H1 (cell line): ENCODE measurements around the gene CEP104. TPM values are rescaled to one million over a fixed set of nuclear protein-coding genes. Genes with fewer than 3 reads are reported as not detected.

Experiments used
- CTCF ChIA-PET: fragments of 300-600 bp; sonication (Branson Sonifier 250); formaldehyde crosslinking; loops from one replicate; lab custom pipeline; 2021; ENCODE audit not compliant: partially characterized antibody; lab: Charles Lee
- POLR2A ChIA-PET: fragments of 300-600 bp; sonication (Branson Sonifier 250); formaldehyde crosslinking; loops from one replicate; lab custom pipeline; 2021; ENCODE audit warnings: inconsistent platforms; ENCODE audit not compliant: partially characterized antibody; lab: Charles Lee
- DNase-seq, 2 experiments: peaks; one replicate each; pipeline versions ENCODE4 v3.0.0 to v3.0.0-alpha.2; 2010 to 2022; ENCODE audit warnings: low spot score in 2 of 2, low read depth in 1 of 2, mixed read lengths in 1 of 2
- FAIRE-seq: peaks from 2 replicates; lab custom pipeline; 2011; peaks lifted over from hg19 to GRCh38; lab: Jason Lieb, UNC
- H2AFZ ChIP-seq: 2 replicates; pipeline ENCODE4 v1.8.1; 2012; ENCODE audit warnings: low read length, inconsistent platforms
- H2AK5ac ChIP-seq: 2 replicates; pipeline ENCODE4 v1.6.1; 2013; ENCODE audit warnings: low read depth, low read length
- H2BK120ac ChIP-seq: replicated peaks from 2 replicates; pipeline ENCODE3; 2013; ENCODE audit warnings: low read depth, low read length, inconsistent platforms
- H2BK12ac ChIP-seq: 2 replicates; pipeline ENCODE4 v1.6.1; 2013; ENCODE audit warnings: low read depth, low read length
- H2BK15ac ChIP-seq: 2 replicates; pipeline ENCODE4 v1.6.1; 2013; ENCODE audit warnings: low read length
- H2BK20ac ChIP-seq: 2 replicates; pipeline ENCODE4 v1.6.1; 2013; ENCODE audit warnings: low read length
- H2BK5ac ChIP-seq: 2 replicates; pipeline ENCODE4 v1.6.1; 2013; ENCODE audit warnings: low read depth, low read length
- H3K14ac ChIP-seq: 2 replicates; pipeline ENCODE4 v1.6.1; 2013; ENCODE audit warnings: inconsistent platforms; ENCODE audit not compliant: insufficient read length
- H3K18ac ChIP-seq: 2 replicates; pipeline ENCODE4 v1.6.1; 2013; ENCODE audit warnings: low read length; ENCODE audit errors: extremely low read depth
- H3K23ac ChIP-seq: 2 replicates; pipeline ENCODE4 v1.6.1; 2013; ENCODE audit warnings: inconsistent platforms; ENCODE audit not compliant: insufficient read length
- H3K23me2 ChIP-seq: 2 replicates; pipeline ENCODE4 v1.6.1; 2013; ENCODE audit warnings: low read depth, low read length
- H3K27ac ChIP-seq: 2 replicates; pipeline ENCODE4 v1.6.1; 2011; ENCODE audit warnings: low read depth, low read length, inconsistent platforms
- H3K27me3 ChIP-seq, 4 experiments: replicated peaks in 1 of 4; 1 replicate in 1 of 4; 2 replicates in 3 of 4; pipeline versions ENCODE4 v1.6.1 to v1.8.1; 2011 to 2013; ENCODE audit warnings: low read length in 3 of 4, mild to moderate bottlenecking in 3 of 4, inconsistent platforms in 2 of 4, mixed read lengths in 2 of 4, moderate library complexity in 1 of 4; ENCODE audit not compliant: control insufficient read depth in 3 of 4, insufficient read depth in 3 of 4; ENCODE audit errors: extremely low read depth in 1 of 4
- H3K36me3 ChIP-seq, 4 experiments: 2 replicates each; pipeline versions ENCODE4 v1.6.1 to v1.8.1; 2011 to 2013; ENCODE audit warnings: mild to moderate bottlenecking in 4 of 4, low read length in 3 of 4, moderate library complexity in 2 of 4, control low read depth in 1 of 4, inconsistent platforms in 1 of 4; ENCODE audit not compliant: insufficient read depth in 4 of 4, control insufficient read depth in 2 of 4
- H3K4ac ChIP-seq: replicated peaks from 2 replicates; pipeline ENCODE3; 2013; ENCODE audit warnings: low read length, low read depth, mixed read lengths, inconsistent platforms; ENCODE audit not compliant: insufficient read length
- H3K4me1 ChIP-seq, 4 experiments: replicated peaks in 1 of 4; 1 replicate in 1 of 4; 2 replicates in 3 of 4; pipeline versions ENCODE4 v1.6.1 to v1.8.1; 2011 to 2013; ENCODE audit warnings: low read length in 3 of 4, inconsistent platforms in 2 of 4, mixed read lengths in 1 of 4; ENCODE audit not compliant: insufficient read depth in 4 of 4, control insufficient read depth in 3 of 4
- H3K4me2 ChIP-seq, 2 experiments: 2 replicates each; pipeline versions ENCODE4 v1.6.1 to v1.8.1; 2011 to 2013; ENCODE audit warnings: low read depth in 2 of 2, low read length in 2 of 2, control low read depth in 1 of 2, inconsistent platforms in 1 of 2, mild to moderate bottlenecking in 1 of 2; ENCODE audit not compliant: insufficient read depth in 1 of 2
- H3K4me3 ChIP-seq, 4 experiments: fragments of 200-600, 300-600 bp in 1 of 4; sonication (generic), shearing (Covaris generic), sonication (Bioruptor Twin) in 1 of 4; 2 replicates each; pipeline versions ENCODE4 v1.5.1 to v1.8.1; 2011 to 2016; ENCODE audit warnings: low read length in 4 of 4, low read depth in 3 of 4, control low read depth in 2 of 4, inconsistent platforms in 2 of 4, mild to moderate bottlenecking in 2 of 4, mixed read lengths in 1 of 4, moderate library complexity in 1 of 4; ENCODE audit not compliant: insufficient read depth in 2 of 4; ENCODE audit errors: extremely low read depth in 1 of 4
- H3K56ac ChIP-seq: replicated peaks from 2 replicates; pipeline ENCODE3; 2013; ENCODE audit warnings: low read depth, mild to moderate bottlenecking, mixed read lengths, low read length, inconsistent platforms; ENCODE audit not compliant: insufficient read length
- H3K79me1 ChIP-seq: 2 replicates; pipeline ENCODE4 v1.6.1; 2013; ENCODE audit warnings: low read depth, low read length, control low read depth
- H3K79me2 ChIP-seq, 2 experiments: 2 replicates each; pipeline versions ENCODE4 v1.6.1 to v1.8.1; 2012 to 2013; ENCODE audit warnings: low read length in 2 of 2, mild to moderate bottlenecking in 2 of 2, inconsistent platforms in 1 of 2; ENCODE audit not compliant: insufficient read depth in 2 of 2, control insufficient read depth in 1 of 2
- H3K9ac ChIP-seq, 4 experiments: replicated peaks in 1 of 4; 1 replicate in 1 of 4; 2 replicates in 3 of 4; pipeline versions ENCODE4 v1.6.1 to v1.8.1; 2011 to 2013; ENCODE audit warnings: low read depth in 3 of 4, low read length in 3 of 4, control low read depth in 2 of 4, mild to moderate bottlenecking in 2 of 4, moderate library complexity in 2 of 4, inconsistent platforms in 1 of 4; ENCODE audit errors: extremely low read depth in 1 of 4
- H3K9me3 ChIP-seq, 2 experiments: 2 replicates each; pipeline versions ENCODE4 v1.6.1 to v1.8.1; 2012 to 2013; ENCODE audit warnings: mild to moderate bottlenecking in 2 of 2, moderate library complexity in 2 of 2, control low read depth in 1 of 2, inconsistent platforms in 1 of 2, low read depth in 1 of 2, low read length in 1 of 2, mixed read lengths in 1 of 2; ENCODE audit not compliant: insufficient read depth in 2 of 2
- H4K20me1 ChIP-seq, 2 experiments: replicated peaks in 1 of 2; 2 replicates each; pipeline versions ENCODE3 to v1.8.1; 2011 to 2013; ENCODE audit warnings: inconsistent platforms in 2 of 2, low read length in 2 of 2, mild to moderate bottlenecking in 1 of 2; ENCODE audit not compliant: insufficient read depth in 2 of 2, control insufficient read depth in 1 of 2
- H4K5ac ChIP-seq: 2 replicates; pipeline ENCODE4 v1.6.1; 2013; ENCODE audit warnings: low read length, low read depth, mixed read lengths, inconsistent platforms; ENCODE audit not compliant: insufficient read length
- H4K8ac ChIP-seq: 2 replicates; pipeline ENCODE4 v1.8.0; 2013; ENCODE audit warnings: mild to moderate bottlenecking, moderate library complexity, low read length, inconsistent platforms; ENCODE audit not compliant: insufficient read depth; ENCODE audit errors: extremely low read depth
- H4K91ac ChIP-seq: replicated peaks from 2 replicates; pipeline ENCODE3; 2013; ENCODE audit warnings: low read length, mixed read lengths, inconsistent platforms; ENCODE audit not compliant: insufficient read length
- CBX5 ChIP-seq: fragments of 300-800, 300-1000 bp; sonication (generic); IDR thresholded peaks from 2 replicates; pipeline ENCODE4 v1.7.1; 2016; ENCODE audit warnings: antibody characterized with exemption, low read length, low read depth
- GABPA ChIP-seq: IDR thresholded peaks from 2 replicates; pipeline ENCODE4 v1.6.1; 2011; ENCODE audit warnings: mild to moderate bottlenecking, low read length, moderate library complexity, borderline replicate concordance; ENCODE audit not compliant: insufficient read depth
- JUN ChIP-seq: IDR thresholded peaks from 2 replicates; pipeline ENCODE4 v1.6.1; 2011; ENCODE audit warnings: low read depth, mild to moderate bottlenecking, improper control_type of control experiment, low read length
- KDM1A ChIP-seq: fragments of 200-600, 300-600 bp; sonication (generic); IDR thresholded peaks from 2 replicates; pipeline ENCODE4 v1.7.1; 2016; ENCODE audit warnings: mild to moderate bottlenecking, low read length, borderline replicate concordance
- RNF2 ChIP-seq: fragments of 200-900, 300-1000 bp; sonication (generic); IDR thresholded peaks from 2 replicates; pipeline ENCODE4 v1.7.1; 2016; ENCODE audit warnings: borderline replicate concordance, low read depth, mild to moderate bottlenecking, antibody characterized with exemption, low read length; ENCODE audit not compliant: poor library complexity, severe bottlenecking; ENCODE audit errors: missing control alignments
- SAP30 ChIP-seq: fragments of 300-600 bp; sonication (generic); IDR thresholded peaks from 2 replicates; pipeline ENCODE4 v1.7.1; 2012; ENCODE audit warnings: low read length, moderate library complexity, mild to moderate bottlenecking, inconsistent platforms; ENCODE audit not compliant: insufficient read depth, insufficient replicate concordance
- SRF ChIP-seq: IDR thresholded peaks from 2 replicates; pipeline ENCODE4 v1.6.1; 2011; ENCODE audit warnings: mild to moderate bottlenecking, low read depth, low read length, moderate library complexity
- TEAD4 ChIP-seq: IDR thresholded peaks from 2 replicates; pipeline ENCODE4 v1.6.1; 2012; ENCODE audit warnings: low read depth, low read length, inconsistent platforms, mixed read lengths
- WGBS, 2 experiments: shearing (Covaris generic) in 1 of 2; methylation state at CpG; one replicate each; pipeline versions ENCODE4 v1.1.6 to v1.1.7; 2013 to 2015; ENCODE audit warnings: low lambda C conversion rate in 2 of 2, mixed read lengths in 2 of 2, inconsistent platforms in 1 of 2, low coverage in 1 of 2, missing lambda C conversion rate in 1 of 2; ENCODE audit not compliant: insufficient replicate concordance in 2 of 2, insufficient coverage in 1 of 2, insufficient read length in 1 of 2; ENCODE audit errors: extremely low coverage in 1 of 2, missing lambda C conversion rate in 1 of 2; 5-methylcytosine and 5-hydroxymethylcytosine counted together
- polyA plus RNA-seq, 7 experiments: library from polyadenylated mRNA; depleted of rRNA in 3 of 7; stranded (reverse) in 5 of 7; unstranded in 2 of 7; fragments of >200 nt in 5 of 7; fragments of 200-250 nt in 2 of 7; gene quantifications; 1 replicate in 5 of 7; 2 replicates in 1 of 7; 4 replicates in 1 of 7; pipeline versions ENCODE4 v1.2.1 to v1.2.3, GENCODE V29; 2011 to 2013; ENCODE audit warnings: missing spikeins in 2 of 7, mixed read lengths in 2 of 7
- total RNA-seq: library from RNA; stranded (reverse); fragmentation: NEBNext Ultra II Directional; extraction: Animal tissue kit (Norgen Biotek cat#: 25700); gene quantifications from 2 replicates; pipeline ENCODE4 v1.2.1, GENCODE V29; 2021

CEP104 gene
- total and polyA plus RNA-seq, 2 of the 8 experiments (the other 6 are each of a cell fraction or from before 2014, with no cell fraction given): 8.0 to 43.9 TPM

DNA sequence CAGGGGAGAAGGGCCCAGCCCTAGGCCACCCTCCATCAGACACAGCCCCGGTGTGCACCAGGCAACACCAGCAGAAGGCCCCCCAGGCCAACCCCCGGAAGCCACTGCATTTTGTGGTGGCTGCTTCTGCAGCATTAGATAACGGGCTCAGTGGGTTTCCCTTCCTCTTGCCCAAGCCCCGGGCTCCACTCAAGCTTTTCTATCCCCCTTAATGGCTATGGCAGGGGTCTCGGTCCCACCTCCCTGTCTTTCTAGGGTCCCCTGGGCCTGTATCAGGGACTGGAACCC, 24.1 kb upstream of the CEP104 start:
- no peak overlapping the region for H2BK5ac ChIP-seq
- peaks cover 0 to 9% of the 10 kb centered on the region in 2 experiments; a peak in 1 of 4 replicates for H3K9me3 ChIP-seq
- H3K4me3 ChIP-seq: no peak overlapping the region
- ChIA-PET CTCF (no interaction called here), POLR2A (interaction anchor here (1.8 kb wide), 1 partner anchor 19 kb away, joined by 4 read pairs; the partner anchor contains the start of gene C1orf174)
- H3K14ac ChIP-seq: no peak overlapping the region
- H2BK12ac ChIP-seq: no peak overlapping the region
- no peaks in the 10 kb centered on the region for H3K79me2 ChIP-seq
- H4K91ac ChIP-seq: no peak overlapping the region
- H3K27ac ChIP-seq: no peak overlapping the region
- H4K5ac ChIP-seq: no peak overlapping the region
- H3K56ac ChIP-seq: no peak overlapping the region
- no peaks in the 10 kb centered on the region for H3K36me3 ChIP-seq
- no peak for TF ChIP-seq GABPA
- no peak for TF ChIP-seq KDM1A
- TF ChIP-seq TEAD4: no peak
- no peak for TF ChIP-seq SRF
- TF ChIP-seq RNF2: no peak
- no peak for TF ChIP-seq CBX5
- TF ChIP-seq SAP30: no peak
- TF ChIP-seq JUN: no peak
- FAIRE-seq: no peak
- no peak overlapping the region for H3K4ac ChIP-seq
- no peak overlapping the region for H2BK20ac ChIP-seq
- no peak overlapping the region for H3K18ac ChIP-seq
- DNase-seq: no peak
- H3K4me2 ChIP-seq: no peak overlapping the region
- no peak overlapping the region for H3K9ac ChIP-seq
- H3K4me1 ChIP-seq: no peaks in the 10 kb centered on the region
- no peaks in the 10 kb centered on the region for H3K27me3 ChIP-seq
- no peak overlapping the region for H2AK5ac ChIP-seq
- H3K79me1 ChIP-seq: no peaks in the 10 kb centered on the region
- no peak overlapping the region for H2BK120ac ChIP-seq
- no peak overlapping the region for H3K23ac ChIP-seq
- no peak overlapping the region for H2BK15ac ChIP-seq
- H3K23me2 ChIP-seq: no peaks in the 10 kb centered on the region
- no peak overlapping the region for H4K8ac ChIP-seq
- 96% methylated on average over 5 of the region's 5 CpGs; no CpG with 5 or more reads in 1 of the 2 experiments for WGBS, 2 experiments
- no peak overlapping the region for H2AFZ ChIP-seq
- H4K20me1 ChIP-seq: peaks cover 0 to 2% of the 10 kb centered on the region in 2 experiments
